HEK293T (cell line): ENCODE data around the gene RANBP10.

ENCODE experiments used
- ELF4 ChIP-seq: fragments of 450-650 bp; IDR thresholded peaks from 2 replicates; pipeline ENCODE4 v1.6.1; 2017; ENCODE audit warnings: antibody characterized with exemption
- FOXK2 ChIP-seq: fragments of 450-650 bp; IDR thresholded peaks from 2 replicates; pipeline ENCODE4 v1.6.1; 2016; ENCODE audit warnings: mild to moderate bottlenecking
- HDGF ChIP-seq: fragments of 450-650 bp; IDR thresholded peaks from 2 replicates; pipeline ENCODE4 v1.6.1; 2017; ENCODE audit warnings: antibody characterized with exemption, borderline replicate concordance
- LEF1 ChIP-seq: fragments of 450-650 bp; IDR thresholded peaks from 2 replicates; pipeline ENCODE4 v1.6.1; 2017; ENCODE audit warnings: mild to moderate bottlenecking, borderline replicate concordance
- PKNOX1 ChIP-seq: fragments of 450-650 bp; IDR thresholded peaks from 2 replicates; pipeline ENCODE4 v1.6.1; 2016
- SUZ12 ChIP-seq: fragments of 450-650 bp; IDR thresholded peaks from 2 replicates; pipeline ENCODE4 v1.6.1; 2016; ENCODE audit warnings: mild to moderate bottlenecking
- TARDBP ChIP-seq: fragments of 450-650 bp; IDR thresholded peaks from 2 replicates; pipeline ENCODE4 v1.6.1; 2016
- ZNF384 ChIP-seq: fragments of 450-650 bp; IDR thresholded peaks from 2 replicates; pipeline ENCODE4 v1.6.1; 2016

GRCh38 chr16:67763066-67763465 lies 43.3 kb downstream of the RANBP10 start:
- TF ChIP-seq ELF4 (no peak), PKNOX1 (no peak), LEF1 (no peak), HDGF (no peak), FOXK2 (no peak), ZNF384 (no peak), TARDBP (no peak), SUZ12 (no peak)
